HEK293 (cell line): ENCODE data around the gene MMP24.

Source experiments
- BCL11B ChIP-seq: fragments of 450-650 bp; formaldehyde crosslinking; IDR thresholded peaks from 2 replicates; pipeline ENCODE4 v1.5.1; 2016; ENCODE audit warnings: low read depth, missing biosample characterization, missing genetic modification characterization
- REST ChIP-seq: fragments of 450-650 bp; formaldehyde crosslinking; IDR thresholded peaks from 2 replicates; pipeline ENCODE4 v1.5.1; 2016; ENCODE audit warnings: missing biosample characterization, missing genetic modification characterization
- ZNF174 ChIP-seq: fragments of 450-650 bp; formaldehyde crosslinking; IDR thresholded peaks from 2 replicates; pipeline ENCODE4 v1.5.0; 2017; ENCODE audit warnings: missing biosample characterization, mild to moderate bottlenecking, missing genetic modification characterization
- ZNF366 ChIP-seq: fragments of 450-650 bp; formaldehyde crosslinking; conservative IDR thresholded peaks from 2 replicates; pipeline ENCODE4 v1.5.1; 2016; ENCODE audit warnings: missing biosample characterization, missing genetic modification characterization
- ZNF558 ChIP-seq: fragments of 450-650 bp; formaldehyde crosslinking; IDR thresholded peaks from 2 replicates; pipeline ENCODE4 v1.5.1; 2016; ENCODE audit warnings: missing biosample characterization, missing genetic modification characterization
- ZNF76 ChIP-seq: fragments of 450-650 bp; formaldehyde crosslinking; IDR thresholded peaks from 2 replicates; pipeline ENCODE4; 2016; ENCODE audit warnings: low read depth, missing biosample characterization, missing genetic modification characterization, borderline replicate concordance
- TF ChIP-seq, protein P1 (sequence below): fragments of 450-650 bp; formaldehyde crosslinking; IDR thresholded peaks from 2 replicates; pipeline ENCODE4 v1.5.1; 2016; ENCODE audit warnings: missing biosample characterization, missing genetic modification characterization
- TF ChIP-seq, protein P2 (sequence below): fragments of 450-650 bp; formaldehyde crosslinking; IDR thresholded peaks from 2 replicates; pipeline ENCODE4 v1.5.1; 2016; ENCODE audit warnings: missing biosample characterization, missing genetic modification characterization

- TF ChIP-seq, protein P1, sequence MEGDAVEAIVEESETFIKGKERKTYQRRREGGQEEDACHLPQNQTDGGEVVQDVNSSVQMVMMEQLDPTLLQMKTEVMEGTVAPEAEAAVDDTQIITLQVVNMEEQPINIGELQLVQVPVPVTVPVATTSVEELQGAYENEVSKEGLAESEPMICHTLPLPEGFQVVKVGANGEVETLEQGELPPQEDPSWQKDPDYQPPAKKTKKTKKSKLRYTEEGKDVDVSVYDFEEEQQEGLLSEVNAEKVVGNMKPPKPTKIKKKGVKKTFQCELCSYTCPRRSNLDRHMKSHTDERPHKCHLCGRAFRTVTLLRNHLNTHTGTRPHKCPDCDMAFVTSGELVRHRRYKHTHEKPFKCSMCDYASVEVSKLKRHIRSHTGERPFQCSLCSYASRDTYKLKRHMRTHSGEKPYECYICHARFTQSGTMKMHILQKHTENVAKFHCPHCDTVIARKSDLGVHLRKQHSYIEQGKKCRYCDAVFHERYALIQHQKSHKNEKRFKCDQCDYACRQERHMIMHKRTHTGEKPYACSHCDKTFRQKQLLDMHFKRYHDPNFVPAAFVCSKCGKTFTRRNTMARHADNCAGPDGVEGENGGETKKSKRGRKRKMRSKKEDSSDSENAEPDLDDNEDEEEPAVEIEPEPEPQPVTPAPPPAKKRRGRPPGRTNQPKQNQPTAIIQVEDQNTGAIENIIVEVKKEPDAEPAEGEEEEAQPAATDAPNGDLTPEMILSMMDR (tag by site-specific recombination), result no peak
- TF ChIP-seq ZNF366, result no peak
- peak; percentile 86 for TF ChIP-seq ZNF76 (tag by site-specific recombination)
- TF ChIP-seq ZNF558 (tag by site-specific recombination), result no peak
- TF ChIP-seq BCL11B (tag by site-specific recombination), result no peak
- TF ChIP-seq, protein P2, sequence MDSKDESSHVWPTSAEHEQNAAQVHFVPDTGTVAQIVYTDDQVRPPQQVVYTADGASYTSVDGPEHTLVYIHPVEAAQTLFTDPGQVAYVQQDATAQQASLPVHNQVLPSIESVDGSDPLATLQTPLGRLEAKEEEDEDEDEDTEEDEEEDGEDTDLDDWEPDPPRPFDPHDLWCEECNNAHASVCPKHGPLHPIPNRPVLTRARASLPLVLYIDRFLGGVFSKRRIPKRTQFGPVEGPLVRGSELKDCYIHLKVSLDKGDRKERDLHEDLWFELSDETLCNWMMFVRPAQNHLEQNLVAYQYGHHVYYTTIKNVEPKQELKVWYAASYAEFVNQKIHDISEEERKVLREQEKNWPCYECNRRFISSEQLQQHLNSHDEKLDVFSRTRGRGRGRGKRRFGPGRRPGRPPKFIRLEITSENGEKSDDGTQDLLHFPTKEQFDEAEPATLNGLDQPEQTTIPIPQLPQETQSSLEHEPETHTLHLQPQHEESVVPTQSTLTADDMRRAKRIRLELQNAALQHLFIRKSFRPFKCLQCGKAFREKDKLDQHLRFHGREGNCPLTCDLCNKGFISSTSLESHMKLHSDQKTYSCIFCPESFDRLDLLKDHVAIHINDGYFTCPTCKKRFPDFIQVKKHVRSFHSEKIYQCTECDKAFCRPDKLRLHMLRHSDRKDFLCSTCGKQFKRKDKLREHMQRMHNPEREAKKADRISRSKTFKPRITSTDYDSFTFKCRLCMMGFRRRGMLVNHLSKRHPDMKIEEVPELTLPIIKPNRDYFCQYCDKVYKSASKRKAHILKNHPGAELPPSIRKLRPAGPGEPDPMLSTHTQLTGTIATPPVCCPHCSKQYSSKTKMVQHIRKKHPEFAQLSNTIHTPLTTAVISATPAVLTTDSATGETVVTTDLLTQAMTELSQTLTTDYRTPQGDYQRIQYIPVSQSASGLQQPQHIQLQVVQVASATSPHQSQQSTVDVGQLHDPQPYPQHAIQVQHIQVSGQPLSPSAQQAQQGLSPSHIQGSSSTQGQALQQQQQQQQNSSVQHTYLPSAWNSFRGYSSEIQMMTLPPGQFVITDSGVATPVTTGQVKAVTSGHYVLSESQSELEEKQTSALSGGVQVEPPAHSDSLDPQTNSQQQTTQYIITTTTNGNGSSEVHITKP (tag by site-specific recombination), result no peak
- no peak for TF ChIP-seq ZNF174
- TF ChIP-seq REST (tag by site-specific recombination), result no peak
Observed at GRCh38 chr20:35284267-35284991, 57.9 kb downstream of the MMP24 start, which contains the start of gene EIF6.
